Measurements from ENCODE around the gene PSEN1. TPM values are rescaled to one million over a fixed set of nuclear protein-coding genes. Genes with fewer than 3 reads are reported as not detected.

PSEN1 gene
- total and polyA plus RNA-seq, 2 donors (not counting 3 experiments of a cell fraction or from before 2014, with no cell fraction given), result 16.5 to 36.8 TPM

- peaks cover 5% of the 10 kb centered on the region in 2 experiments for H3K27me3 ChIP-seq (ENCODE audit: control insufficient read depth in 2 of 2, insufficient read depth in 2 of 2, low read length in 2 of 2)
- no peak overlapping the region for H3K9ac ChIP-seq (replicated peaks; ENCODE audit: extremely low read depth, insufficient read depth, low read length)
- H3K79me2 ChIP-seq (ENCODE audit: control insufficient read depth, insufficient read depth, low read length), result no peaks in the 10 kb centered on the region
- TF ChIP-seq CTCF (IDR thresholded peaks at IDR 0.05; ENCODE audit: extremely low read depth in 1 of 2, insufficient read depth in 1 of 2, low read depth in 1 of 2, low read length in 2 of 2), result peak; percentile 22 to 47
- TF ChIP-seq POLR2A (IDR thresholded peaks at IDR 0.05; ENCODE audit: low read depth, low read length), result no peak
- no peak for TF ChIP-seq MYC (IDR thresholded peaks at IDR 0.05; ENCODE audit: low read depth, low read length)
- no peaks in the 10 kb centered on the region for H3K36me3 ChIP-seq (ENCODE audit: control insufficient read depth in 2 of 2, extremely low read depth in 1 of 2, insufficient read depth in 2 of 2, low read length in 2 of 2)
- H3K4me2 ChIP-seq (ENCODE audit: insufficient read depth, low read length), result peak overlapping the region; percentile 9
- CTCF ChIA-PET, result interaction anchor here (0.7 to 3.6 kb wide), 15 partner anchors 11 to 240 kb away, joined by 3 to 26 read pairs (median 4); no protein-coding TSS in a partner anchor
- POLR2A ChIA-PET, result interaction anchor here (0.8 to 0.9 kb wide), 2 partner anchors 25 to 71 kb away, joined by 3 read pairs; no protein-coding TSS in a partner anchor
- H3K4me1 ChIP-seq (ENCODE audit: control insufficient read depth, extremely low read depth, insufficient read depth, low read length), result peaks cover 36% of the 10 kb centered on the region
- H3K9me3 ChIP-seq (replicated peaks; ENCODE audit: control insufficient read depth, insufficient read depth, low read length), result no peaks in the 10 kb centered on the region
- peak overlapping the region; percentile 56 for H3K27ac ChIP-seq (ENCODE audit: insufficient read depth, low read depth, low read length)
- intact Hi-C loops (cut with micrococcal nuclease), result no loop called here
- FAIRE-seq, result peak; percentile 80
- H2AFZ ChIP-seq (ENCODE audit: low read depth, low read length), result peak overlapping the region; percentile 64
- no peak overlapping the region for H3K4me3 ChIP-seq (replicated peaks in 1 of 3; ENCODE audit: insufficient read depth in 1 of 3, low read depth in 1 of 3, low read length in 3 of 3)
- H4K20me1 ChIP-seq (replicated peaks; ENCODE audit: control insufficient read depth, extremely low read depth, insufficient read depth, low read length), result no peaks in the 10 kb centered on the region
- DNase-seq (ENCODE audit: low read depth, low spot score), result peak; percentile 73
- no peaks in the 10 kb centered on the region for H3K9me1 ChIP-seq (replicated peaks; ENCODE audit: control insufficient read depth, extremely low read depth, insufficient read depth, low read length)
- dilution Hi-C loops (cut with MboI; ENCODE audit: extremely low pct_ligation_motif_present, low sequenced_read_pairs), result no loop called here
- BruUV-seq (replicated peaks), result no TSS peak
Measured at GRCh38 chr14:73231981-73232851, 95.9 kb downstream of the PSEN1 start.

GRCh38 chr14:73232984-73233383 is 96.7 kb downstream of the PSEN1 start:
- CTCF ChIA-PET, result interaction anchor here (0.7 to 3.6 kb wide), 14 partner anchors 10 to 239 kb away, joined by 3 to 26 read pairs (median 4); no protein-coding TSS in a partner anchor
- Histone ChIP-seq H3K9me1 (replicated peaks; ENCODE audit: control insufficient read depth, extremely low read depth, insufficient read depth, low read length) (no peaks in the 10 kb centered on the region), H3K9ac (replicated peaks; ENCODE audit: extremely low read depth, insufficient read depth, low read length) (no peak overlapping the region), H3K79me2 (ENCODE audit: control insufficient read depth, insufficient read depth, low read length) (no peaks in the 10 kb centered on the region), H4K20me1 (replicated peaks; ENCODE audit: control insufficient read depth, extremely low read depth, insufficient read depth, low read length) (no peaks in the 10 kb centered on the region), H3K27me3 (ENCODE audit: control insufficient read depth in 2 of 2, insufficient read depth in 2 of 2, low read length in 2 of 2) (peaks cover 5 to 6% of the 10 kb centered on the region in 2 experiments), H3K27ac (ENCODE audit: insufficient read depth, low read depth, low read length) (no peak overlapping the region), H3K36me3 (ENCODE audit: control insufficient read depth in 2 of 2, extremely low read depth in 1 of 2, insufficient read depth in 2 of 2, low read length in 2 of 2) (no peaks in the 10 kb centered on the region), H3K9me3 (replicated peaks; ENCODE audit: control insufficient read depth, insufficient read depth, low read length) (no peaks in the 10 kb centered on the region), H3K4me3 (replicated peaks in 1 of 3; ENCODE audit: insufficient read depth in 1 of 3, low read depth in 1 of 3, low read length in 3 of 3) (no peak overlapping the region), H3K4me2 (ENCODE audit: insufficient read depth, low read length) (peak overlapping the region; percentile 9), H2AFZ (ENCODE audit: low read depth, low read length) (no peak overlapping the region), H3K4me1 (ENCODE audit: control insufficient read depth, extremely low read depth, insufficient read depth, low read length) (peaks cover 30% of the 10 kb centered on the region)
- no peak for DNase-seq (ENCODE audit: low read depth, low spot score)
- intact Hi-C loops (cut with micrococcal nuclease), result no loop called here
- FAIRE-seq, result no peak
- dilution Hi-C loops (cut with MboI; ENCODE audit: extremely low pct_ligation_motif_present, low sequenced_read_pairs), result no loop called here
- TF ChIP-seq FOS (IDR thresholded peaks at IDR 0.05; ENCODE audit: borderline replicate concordance, insufficient read depth, low read length) (no peak), EZH2 (IDR thresholded peaks at IDR 0.05; ENCODE audit: borderline replicate concordance, low read depth, low read length, severe bottlenecking) (no peak), POLR2AphosphoS5 (IDR thresholded peaks at IDR 0.05; ENCODE audit: insufficient read depth, low read depth, low read length) (no peak), CTCF (IDR thresholded peaks at IDR 0.05; ENCODE audit: extremely low read depth in 1 of 2, insufficient read depth in 1 of 2, low read depth in 1 of 2, low read length in 2 of 2) (no peak), MAX (IDR thresholded peaks at IDR 0.05; ENCODE audit: insufficient read depth, insufficient read length) (no peak), MYC (IDR thresholded peaks at IDR 0.05; ENCODE audit: low read depth, low read length) (no peak), JUN (IDR thresholded peaks at IDR 0.05; ENCODE audit: borderline replicate concordance, insufficient read depth, insufficient read length, low read depth) (no peak), GATA2 (IDR thresholded peaks at IDR 0.05; ENCODE audit: insufficient read depth, insufficient read length, low read depth, low read length) (no peak), POLR2A (IDR thresholded peaks at IDR 0.05; ENCODE audit: low read depth, low read length) (no peak)
- BruUV-seq (replicated peaks), result no TSS peak
- POLR2A ChIA-PET, result interaction anchor here (0.8 to 0.9 kb wide), 2 partner anchors 26 to 71 kb away, joined by 3 read pairs; no protein-coding TSS in a partner anchor

All from endothelial cell of umbilical vein (primary cell).